GM12891 (cell line): ENCODE measurements around the gene ZNF770.
A peak's percentile ranks its signal among the peaks of the same experiment; 100 is the strongest.
"Not testable (repeated sequence)": the region's sequence is repeated elsewhere in the genome, so short reads cannot be mapped to it uniquely, and the experiment has no call there.

Experiments
- DNase-seq: peaks from one replicate; pipeline ENCODE4 v3.0.0; 2011; ENCODE audit warnings: low spot score; ENCODE audit not compliant: insufficient read length
- FAIRE-seq: peaks from 2 replicates; lab custom pipeline; 2011; peaks lifted over from hg19 to GRCh38; lab: Jason Lieb, UNC
- PAX5 ChIP-seq: IDR thresholded peaks from 2 replicates; pipeline ENCODE4 v1.6.1; 2011; ENCODE audit warnings: low read length, moderate library complexity, mild to moderate bottlenecking; ENCODE audit not compliant: insufficient read depth, severe bottlenecking
- POLR2A ChIP-seq: IDR thresholded peaks from 2 replicates; pipeline ENCODE4 v1.6.1; 2011; ENCODE audit warnings: low read depth, low read length, control low read depth
- POLR2AphosphoS5 ChIP-seq: IDR thresholded peaks from 2 replicates; pipeline ENCODE4 v1.6.1; 2011; ENCODE audit warnings: low read depth, low read length, control low read depth
- POU2F2 ChIP-seq: IDR thresholded peaks from 2 replicates; pipeline ENCODE4 v1.6.1; 2011; ENCODE audit warnings: low read depth, mild to moderate bottlenecking, control low read depth, low read length, moderate library complexity
- SPI1 ChIP-seq: IDR thresholded peaks from 2 replicates; pipeline ENCODE4 v1.6.1; 2011; ENCODE audit warnings: low read depth, low read length, control low read depth
- TAF1 ChIP-seq: IDR thresholded peaks from 2 replicates; pipeline ENCODE4 v1.6.1; 2011; ENCODE audit warnings: low read depth, low read length, control low read depth

The ZNF770 gene

GRCh38 chr15:34951993-34952392, 36.1 kb downstream of the ZNF770 start:
- FAIRE-seq (no peak), DNase-seq (no peak)
- TF ChIP-seq PAX5: no peak
- no peak for TF ChIP-seq TAF1
- no peak for TF ChIP-seq POLR2AphosphoS5
- no peak for TF ChIP-seq POU2F2
- TF ChIP-seq SPI1: no peak
- TF ChIP-seq POLR2A: no peak

DNA sequence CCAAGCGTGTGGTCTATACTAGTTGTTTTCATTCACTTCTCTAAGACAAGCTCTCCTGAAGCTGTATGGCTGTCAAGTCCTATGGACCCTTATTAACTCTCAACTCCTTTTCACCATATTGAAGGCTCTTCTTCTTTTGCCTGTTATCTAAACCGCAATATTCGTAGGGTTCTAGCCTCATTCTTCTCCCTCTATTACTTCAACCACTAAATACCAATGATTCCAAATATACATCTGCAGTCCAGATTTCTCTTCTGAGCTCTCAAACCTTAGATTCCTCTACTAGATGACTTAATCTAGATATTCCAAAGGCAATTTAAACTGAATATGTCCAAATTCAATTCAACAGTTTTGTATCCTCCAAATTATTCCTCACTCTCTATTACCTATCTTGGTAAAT, 43.2 kb downstream of the ZNF770 start:
- no peak for DNase-seq

GRCh38 chr15:34943711-34944110, 44.4 kb downstream of the ZNF770 start:
- FAIRE-seq (no peak), DNase-seq (no peak)
- TF ChIP-seq POU2F2: no peak
- no peak for TF ChIP-seq POLR2AphosphoS5
- no peak for TF ChIP-seq TAF1
- no peak for TF ChIP-seq SPI1
- TF ChIP-seq PAX5: no peak
- no peak for TF ChIP-seq POLR2A

More for the DNA sequence above, 43.2 kb downstream of the ZNF770 start:
- no peak for TF ChIP-seq PAX5
- no peak for TF ChIP-seq SPI1
- TF ChIP-seq POLR2A: no peak
- no peak for TF ChIP-seq POU2F2
- TF ChIP-seq TAF1: no peak
- no peak for TF ChIP-seq POLR2AphosphoS5
- no peak for FAIRE-seq

DNA sequence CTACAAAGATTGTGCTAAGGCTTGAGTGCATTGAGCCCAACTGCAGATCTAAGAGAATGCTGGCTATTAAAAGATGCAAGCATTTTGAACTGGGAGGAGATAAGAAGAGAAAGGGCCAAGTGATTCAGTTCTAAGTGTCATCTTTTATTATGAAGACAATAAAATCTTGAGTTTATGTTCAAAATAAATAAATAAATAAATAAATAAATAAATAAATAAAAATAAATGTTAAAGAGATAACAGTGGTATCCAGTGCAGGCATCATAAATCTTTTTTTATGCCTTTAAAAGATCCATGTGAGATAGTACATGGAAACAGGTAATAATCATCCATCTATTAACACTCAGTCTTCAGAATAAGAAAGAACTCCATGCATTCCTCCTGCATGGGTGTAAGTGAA, 44.8 kb downstream of the ZNF770 start:
- DNase-seq, FAIRE-seq: not testable (repeated sequence)

- FAIRE-seq: peak; percentile 51
- no peak for DNase-seq
- no peak for TF ChIP-seq POLR2A
- no peak for TF ChIP-seq TAF1
- no peak for TF ChIP-seq SPI1
- TF ChIP-seq PAX5: no peak
- no peak for TF ChIP-seq POLR2AphosphoS5
- TF ChIP-seq POU2F2: no peak
Measured at GRCh38 chr15:34942363-34942762, 45.7 kb downstream of the ZNF770 start.

GRCh38 chr15:34941831-34942230, 46.3 kb downstream of the ZNF770 start:
- DNase-seq (no peak), FAIRE-seq (no peak)
- TF ChIP-seq POU2F2 (no peak), PAX5 (no peak)

GRCh38 chr15:34941185-34941698, 46.8 kb downstream of the ZNF770 start:
- no peak for FAIRE-seq
- no peak for TF ChIP-seq SPI1
- TF ChIP-seq POLR2AphosphoS5: no peak
- TF ChIP-seq TAF1: no peak
- no peak for TF ChIP-seq PAX5
- no peak for TF ChIP-seq POLR2A
- no peak for TF ChIP-seq POU2F2

GRCh38 chr15:34933432-34933975, 54.6 kb downstream of the ZNF770 start:
- DNase-seq (no peak), FAIRE-seq (no peak)
- no peak for TF ChIP-seq TAF1
- no peak for TF ChIP-seq POU2F2
- TF ChIP-seq PAX5: no peak
- TF ChIP-seq SPI1: no peak
- TF ChIP-seq POLR2A: no peak
- no peak for TF ChIP-seq POLR2AphosphoS5

More at GRCh38 chr15:34941185-34941698, 46.8 kb downstream of the ZNF770 start:
- no peak for DNase-seq

DNA sequence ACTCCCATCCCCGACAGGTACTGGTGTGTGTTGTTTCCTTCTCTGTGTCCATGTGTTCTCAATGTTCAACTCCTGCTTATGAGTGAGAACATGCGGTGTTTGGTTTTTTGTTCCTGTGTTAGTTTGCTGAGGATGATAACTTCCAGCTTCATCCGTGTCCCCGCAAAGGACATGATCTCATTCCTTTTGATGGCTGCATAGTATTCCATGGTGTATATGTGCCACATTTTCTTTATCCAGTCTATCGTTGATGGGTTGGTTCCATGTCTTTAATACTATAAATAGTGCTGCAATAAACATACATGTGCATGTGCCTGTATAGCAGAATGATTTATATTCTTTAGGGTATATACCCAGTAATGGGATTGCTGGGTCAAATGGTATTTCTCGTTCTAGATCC, 59.7 kb downstream of the ZNF770 start:
- FAIRE-seq, DNase-seq: not testable (repeated sequence)
